Skin epidermis (tissue), 12 donors: Measurements from ENCODE around the gene CFAP52.
"Not testable (repeated sequence)": the region's sequence is repeated elsewhere in the genome, so short reads cannot be mapped to it uniquely, and the experiment has no call there.

ENCODE experiments used
- H3K27ac ChIP-seq, 21 experiments: fragments of 200-600 bp; sonication (generic) in 11 of 21; one replicate each; pipeline ENCODE4 v1.5.0; 2020; ENCODE audit warnings: mild to moderate bottlenecking in 3 of 21, inconsistent platforms in 2 of 21, moderate library complexity in 2 of 21
- H3K4me3 ChIP-seq, 7 experiments: fragments of 200-600 bp; sonication (generic) in 2 of 7; one replicate each; pipeline ENCODE4 v1.5.0; 2020; ENCODE audit warnings: inconsistent platforms in 2 of 7, mild to moderate bottlenecking in 2 of 7, moderate library complexity in 1 of 7

CFAP52 gene

GRCh38 chr17:9566739-9567138 is 9.7 kb upstream of the CFAP52 start:
- H3K4me3 ChIP-seq, H3K27ac ChIP-seq: not testable (repeated sequence)

- no peak overlapping the region for H3K4me3 ChIP-seq
- no peak overlapping the region for H3K27ac ChIP-seq
These were observed 8.4 kb upstream of the CFAP52 start for GRCh38 chr17:9568004-9568403.

GRCh38 chr17:9568957-9569588 is 7.4 kb upstream of the CFAP52 start:
- H3K4me3 ChIP-seq = no peak overlapping the region
- no peak overlapping the region for H3K27ac ChIP-seq

GRCh38 chr17:9571201-9571600 is 5.2 kb upstream of the CFAP52 start:
- no peak overlapping the region for H3K4me3 ChIP-seq
- no peak overlapping the region for H3K27ac ChIP-seq

- Histone ChIP-seq H3K27ac (peak within 1 kb of the TSS in 19 of 21 experiments; percentile 5 to 82 (median 74)), H3K4me3 (peak within 1 kb of the TSS; percentile 53 to 95 (median 72))
These were observed 901 bp upstream of the CFAP52 start, which contains the start of gene STX8 for GRCh38 chr17:9575381-9576101. Gene STX8, minus strand, starts transcription at chr17:9575820. Its CDS starts 12 bp downstream, at chr17:9575808.

GRCh38 chr17:9577373-9577709 is 899 bp downstream of the CFAP52 start:
- H3K27ac ChIP-seq = no peak overlapping the region
- H3K4me3 ChIP-seq = no peak overlapping the region

GRCh38 chr17:9587969-9588656 is 11.7 kb downstream of the CFAP52 start:
- Histone ChIP-seq H3K27ac (no peak overlapping the region), H3K4me3 (no peak overlapping the region)

- no peak overlapping the region for H3K27ac ChIP-seq
These were observed 17.6 kb downstream of the CFAP52 start for GRCh38 chr17:9594065-9594464.

GRCh38 chr17:9597638-9598037 is 21.2 kb downstream of the CFAP52 start:
- not testable (repeated sequence) for H3K4me3 ChIP-seq, H3K27ac ChIP-seq

More at GRCh38 chr17:9594065-9594464, 17.6 kb downstream of the CFAP52 start:
- no peak overlapping the region for H3K4me3 ChIP-seq

GRCh38 chr17:9598661-9599060 is 22.2 kb downstream of the CFAP52 start:
- H3K27ac ChIP-seq = no peak overlapping the region
- H3K4me3 ChIP-seq = no peak overlapping the region

GRCh38 chr17:9604583-9604982 is 28.1 kb downstream of the CFAP52 start:
- not testable (repeated sequence) for H3K4me3 ChIP-seq, H3K27ac ChIP-seq

GRCh38 chr17:9606453-9606852 is 30.0 kb downstream of the CFAP52 start:
- H3K27ac ChIP-seq = no peak overlapping the region
- no peak overlapping the region for H3K4me3 ChIP-seq

GRCh38 chr17:9607058-9607457 is 30.6 kb downstream of the CFAP52 start:
- H3K4me3 ChIP-seq, H3K27ac ChIP-seq: not testable (repeated sequence)

GRCh38 chr17:9611557-9611956 is 35.1 kb downstream of the CFAP52 start:
- no peak overlapping the region for H3K27ac ChIP-seq
- H3K4me3 ChIP-seq = no peak overlapping the region

- H3K4me3 ChIP-seq = no peak overlapping the region
- no peak overlapping the region for H3K27ac ChIP-seq
These were observed 35.6 kb downstream of the CFAP52 start for GRCh38 chr17:9612006-9612405.

GRCh38 chr17:9615486-9615885 is 39.0 kb downstream of the CFAP52 start:
- Histone ChIP-seq H3K27ac (no peak overlapping the region), H3K4me3 (no peak overlapping the region)

- Histone ChIP-seq H3K4me3 (no peak overlapping the region), H3K27ac (no peak overlapping the region)
These were observed 46.5 kb downstream of the CFAP52 start for GRCh38 chr17:9622961-9623360.

GRCh38 chr17:9628509-9628908 is 52.1 kb downstream of the CFAP52 start:
- no peak overlapping the region for H3K27ac ChIP-seq
- H3K4me3 ChIP-seq = no peak overlapping the region

GRCh38 chr17:9632741-9633140 is 56.3 kb downstream of the CFAP52 start:
- H3K4me3 ChIP-seq = no peak overlapping the region
- no peak overlapping the region for H3K27ac ChIP-seq

GRCh38 chr17:9635340-9635739 is 58.9 kb downstream of the CFAP52 start:
- H3K27ac ChIP-seq = no peak overlapping the region

GRCh38 chr17:9636501-9636900 is 60.1 kb downstream of the CFAP52 start:
- Histone ChIP-seq H3K27ac (no peak overlapping the region), H3K4me3 (no peak overlapping the region)

More at GRCh38 chr17:9635340-9635739, 58.9 kb downstream of the CFAP52 start:
- no peak overlapping the region for H3K4me3 ChIP-seq
